SK-N-SH treated with all-trans-retinoic acid at 6 μM for 48 hours (cell line): ENCODE results near the gene BEX3.

Experiments
- ATAC-seq: fragments of 200-7000 bp; cut with Tn5 transposase; 3 replicates; pipeline ENCODE4 v1.9.1; 2020; ENCODE audit warnings: mild to moderate bottlenecking, moderate library complexity
- CSDC2 ChIP-seq: fragments of 250-450 bp; sonication (Bioruptor Pico); IDR thresholded peaks from 2 replicates; pipeline ENCODE4 v1.5.0; 2020; ENCODE audit warnings: mild to moderate bottlenecking, moderate library complexity
- ISL1 ChIP-seq: fragments of 250-450 bp; sonication (Bioruptor Pico); IDR thresholded peaks from 2 replicates; pipeline ENCODE4 v2.1.2; 2022; ENCODE audit warnings: mild to moderate bottlenecking, moderate library complexity
- OSR1 ChIP-seq: fragments of 250-450 bp; sonication (Bioruptor Pico); IDR thresholded peaks from 2 replicates; pipeline ENCODE4 v1.8.0; 2022; ENCODE audit warnings: moderate library complexity, mild to moderate bottlenecking, inconsistent platforms
- TOX ChIP-seq: fragments of 250-450 bp; sonication (Bioruptor Pico); IDR thresholded peaks from 2 replicates; pipeline ENCODE4 v1.8.0; 2021; ENCODE audit warnings: mild to moderate bottlenecking, moderate library complexity, borderline replicate concordance
- ZFP30 ChIP-seq: fragments of 450-650 bp; formaldehyde crosslinking; IDR thresholded peaks from 2 replicates; pipeline ENCODE4 v1.5.0; 2022; ENCODE audit warnings: mild to moderate bottlenecking, moderate library complexity
- TF ChIP-seq, protein P1 (sequence below): fragments of 250-450 bp; sonication (Bioruptor Pico); IDR thresholded peaks from 2 replicates; pipeline ENCODE4 v1.8.0; 2020; ENCODE audit warnings: mild to moderate bottlenecking, moderate library complexity, borderline replicate concordance
- TF ChIP-seq, protein P2 (sequence below): fragments of 250-450 bp; sonication (Bioruptor Pico); IDR thresholded peaks from 2 replicates; pipeline ENCODE4 v1.5.0; 2020; ENCODE audit warnings: mild to moderate bottlenecking, moderate library complexity

Gene BEX3

DNA sequence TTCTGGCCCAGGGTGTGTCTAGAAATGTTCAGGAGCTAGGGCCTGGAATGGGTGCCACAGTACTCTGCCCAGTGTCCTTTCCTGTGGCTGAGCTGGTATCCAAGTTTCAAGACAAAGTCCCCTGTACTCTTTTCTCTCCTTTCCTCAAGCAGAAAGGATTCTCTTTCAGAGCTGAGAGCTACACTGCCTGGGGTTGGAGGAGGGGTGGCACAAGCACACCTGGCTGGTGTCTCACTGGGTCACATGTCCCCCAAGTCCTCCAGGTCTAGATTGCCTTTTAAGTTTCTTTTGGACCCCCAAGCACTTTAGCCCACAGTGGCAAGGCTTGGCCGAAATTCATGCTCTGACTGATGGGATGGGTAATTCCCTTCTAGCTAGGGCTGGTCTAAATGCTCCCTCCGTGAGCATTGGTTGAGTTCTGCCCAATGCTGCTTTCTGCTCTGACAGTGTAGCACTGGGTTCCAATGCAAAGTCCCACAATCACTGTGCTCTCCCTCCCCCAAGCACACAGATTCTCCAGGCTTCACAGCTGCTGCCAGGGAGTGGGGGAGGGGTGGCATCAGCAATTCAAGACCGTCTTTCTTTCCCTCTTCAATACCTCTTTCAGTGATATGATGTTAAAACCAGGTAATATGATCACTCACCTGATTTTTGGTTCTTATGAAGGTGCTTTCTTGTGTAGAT, 47.8 kb downstream of the BEX3 start:
- TF ChIP-seq, protein P1, sequence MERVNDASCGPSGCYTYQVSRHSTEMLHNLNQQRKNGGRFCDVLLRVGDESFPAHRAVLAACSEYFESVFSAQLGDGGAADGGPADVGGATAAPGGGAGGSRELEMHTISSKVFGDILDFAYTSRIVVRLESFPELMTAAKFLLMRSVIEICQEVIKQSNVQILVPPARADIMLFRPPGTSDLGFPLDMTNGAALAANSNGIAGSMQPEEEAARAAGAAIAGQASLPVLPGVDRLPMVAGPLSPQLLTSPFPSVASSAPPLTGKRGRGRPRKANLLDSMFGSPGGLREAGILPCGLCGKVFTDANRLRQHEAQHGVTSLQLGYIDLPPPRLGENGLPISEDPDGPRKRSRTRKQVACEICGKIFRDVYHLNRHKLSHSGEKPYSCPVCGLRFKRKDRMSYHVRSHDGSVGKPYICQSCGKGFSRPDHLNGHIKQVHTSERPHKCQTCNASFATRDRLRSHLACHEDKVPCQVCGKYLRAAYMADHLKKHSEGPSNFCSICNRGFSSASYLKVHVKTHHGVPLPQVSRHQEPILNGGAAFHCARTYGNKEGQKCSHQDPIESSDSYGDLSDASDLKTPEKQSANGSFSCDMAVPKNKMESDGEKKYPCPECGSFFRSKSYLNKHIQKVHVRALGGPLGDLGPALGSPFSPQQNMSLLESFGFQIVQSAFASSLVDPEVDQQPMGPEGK (CRISPR knock-in tag), result no peak
- TF ChIP-seq ISL1 (CRISPR knock-in tag) (no peak), TOX (no peak), OSR1 (CRISPR knock-in tag) (no peak), ZFP30 (CRISPR knock-in tag) (no peak), CSDC2 (no peak)
- TF ChIP-seq, protein P2, sequence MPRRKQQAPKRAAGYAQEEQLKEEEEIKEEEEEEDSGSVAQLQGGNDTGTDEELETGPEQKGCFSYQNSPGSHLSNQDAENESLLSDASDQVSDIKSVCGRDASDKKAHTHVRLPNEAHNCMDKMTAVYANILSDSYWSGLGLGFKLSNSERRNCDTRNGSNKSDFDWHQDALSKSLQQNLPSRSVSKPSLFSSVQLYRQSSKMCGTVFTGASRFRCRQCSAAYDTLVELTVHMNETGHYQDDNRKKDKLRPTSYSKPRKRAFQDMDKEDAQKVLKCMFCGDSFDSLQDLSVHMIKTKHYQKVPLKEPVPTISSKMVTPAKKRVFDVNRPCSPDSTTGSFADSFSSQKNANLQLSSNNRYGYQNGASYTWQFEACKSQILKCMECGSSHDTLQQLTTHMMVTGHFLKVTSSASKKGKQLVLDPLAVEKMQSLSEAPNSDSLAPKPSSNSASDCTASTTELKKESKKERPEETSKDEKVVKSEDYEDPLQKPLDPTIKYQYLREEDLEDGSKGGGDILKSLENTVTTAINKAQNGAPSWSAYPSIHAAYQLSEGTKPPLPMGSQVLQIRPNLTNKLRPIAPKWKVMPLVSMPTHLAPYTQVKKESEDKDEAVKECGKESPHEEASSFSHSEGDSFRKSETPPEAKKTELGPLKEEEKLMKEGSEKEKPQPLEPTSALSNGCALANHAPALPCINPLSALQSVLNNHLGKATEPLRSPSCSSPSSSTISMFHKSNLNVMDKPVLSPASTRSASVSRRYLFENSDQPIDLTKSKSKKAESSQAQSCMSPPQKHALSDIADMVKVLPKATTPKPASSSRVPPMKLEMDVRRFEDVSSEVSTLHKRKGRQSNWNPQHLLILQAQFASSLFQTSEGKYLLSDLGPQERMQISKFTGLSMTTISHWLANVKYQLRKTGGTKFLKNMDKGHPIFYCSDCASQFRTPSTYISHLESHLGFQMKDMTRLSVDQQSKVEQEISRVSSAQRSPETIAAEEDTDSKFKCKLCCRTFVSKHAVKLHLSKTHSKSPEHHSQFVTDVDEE (CRISPR knock-in tag), result no peak
- TF ChIP-seq, all 23 proteins: peak for 0
- ATAC-seq, result no peak
